IPS DF 4.7 (cell line): ENCODE measurements around the gene SEMA4D.

Source experiments
- DNase-seq: peaks from one replicate; pipeline ENCODE4 v3.0.0-alpha.2; 2013; ENCODE audit warnings: low spot score; ENCODE audit errors: extremely low read depth

Gene SEMA4D, protein sequence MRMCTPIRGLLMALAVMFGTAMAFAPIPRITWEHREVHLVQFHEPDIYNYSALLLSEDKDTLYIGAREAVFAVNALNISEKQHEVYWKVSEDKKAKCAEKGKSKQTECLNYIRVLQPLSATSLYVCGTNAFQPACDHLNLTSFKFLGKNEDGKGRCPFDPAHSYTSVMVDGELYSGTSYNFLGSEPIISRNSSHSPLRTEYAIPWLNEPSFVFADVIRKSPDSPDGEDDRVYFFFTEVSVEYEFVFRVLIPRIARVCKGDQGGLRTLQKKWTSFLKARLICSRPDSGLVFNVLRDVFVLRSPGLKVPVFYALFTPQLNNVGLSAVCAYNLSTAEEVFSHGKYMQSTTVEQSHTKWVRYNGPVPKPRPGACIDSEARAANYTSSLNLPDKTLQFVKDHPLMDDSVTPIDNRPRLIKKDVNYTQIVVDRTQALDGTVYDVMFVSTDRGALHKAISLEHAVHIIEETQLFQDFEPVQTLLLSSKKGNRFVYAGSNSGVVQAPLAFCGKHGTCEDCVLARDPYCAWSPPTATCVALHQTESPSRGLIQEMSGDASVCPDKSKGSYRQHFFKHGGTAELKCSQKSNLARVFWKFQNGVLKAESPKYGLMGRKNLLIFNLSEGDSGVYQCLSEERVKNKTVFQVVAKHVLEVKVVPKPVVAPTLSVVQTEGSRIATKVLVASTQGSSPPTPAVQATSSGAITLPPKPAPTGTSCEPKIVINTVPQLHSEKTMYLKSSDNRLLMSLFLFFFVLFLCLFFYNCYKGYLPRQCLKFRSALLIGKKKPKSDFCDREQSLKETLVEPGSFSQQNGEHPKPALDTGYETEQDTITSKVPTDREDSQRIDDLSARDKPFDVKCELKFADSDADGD

DNA sequence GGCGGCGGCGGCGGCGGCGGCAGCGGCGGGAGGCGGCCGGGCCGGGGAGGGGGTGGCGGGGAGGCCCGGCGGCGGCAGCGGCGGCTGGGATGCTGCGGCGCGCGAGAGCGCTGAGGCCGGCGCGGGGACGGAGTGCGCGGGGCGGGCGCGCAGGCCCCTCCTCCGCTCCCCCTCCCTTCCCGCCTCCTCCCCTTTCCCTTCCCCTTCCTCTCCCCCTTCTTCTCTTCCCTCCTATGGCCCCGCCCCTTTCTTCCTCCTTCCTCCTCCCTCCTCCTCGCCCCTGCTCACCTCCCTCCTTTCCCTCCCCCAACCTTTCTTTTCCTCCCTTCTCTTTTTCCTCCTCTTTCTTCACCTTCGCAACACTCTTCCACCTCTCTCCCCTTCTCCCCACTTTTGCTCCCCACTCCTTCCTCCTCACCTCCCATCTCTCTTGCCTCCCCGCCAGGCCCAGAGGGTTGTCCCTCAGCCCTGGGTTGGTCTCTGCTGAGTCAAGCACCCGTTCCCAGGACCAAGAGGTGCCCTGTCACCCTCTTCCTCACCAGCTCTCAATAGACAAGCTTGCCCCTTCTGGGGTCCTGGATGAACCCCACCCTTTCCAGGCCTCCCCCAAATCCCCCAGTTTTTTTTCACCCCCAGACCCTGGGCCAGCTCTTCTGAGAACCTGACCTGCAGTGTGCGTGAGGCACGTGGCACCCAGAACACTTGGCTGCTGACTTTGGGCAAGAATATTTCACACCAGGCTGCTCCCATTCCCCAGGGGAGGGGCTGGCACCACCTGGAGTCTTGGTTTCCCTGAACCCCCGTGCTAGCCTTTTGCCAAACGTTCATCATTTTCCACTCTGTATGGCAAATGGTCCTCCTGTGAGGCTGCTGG, at the start of gene SEMA4D:
Gene SEMA4D, minus strand, starts transcription at position 136 of the 874 bp plus-strand sequence. CDS start 92,657 bp downstream, outside the sequence.
- DNase-seq: peak; percentile 58

DNA sequence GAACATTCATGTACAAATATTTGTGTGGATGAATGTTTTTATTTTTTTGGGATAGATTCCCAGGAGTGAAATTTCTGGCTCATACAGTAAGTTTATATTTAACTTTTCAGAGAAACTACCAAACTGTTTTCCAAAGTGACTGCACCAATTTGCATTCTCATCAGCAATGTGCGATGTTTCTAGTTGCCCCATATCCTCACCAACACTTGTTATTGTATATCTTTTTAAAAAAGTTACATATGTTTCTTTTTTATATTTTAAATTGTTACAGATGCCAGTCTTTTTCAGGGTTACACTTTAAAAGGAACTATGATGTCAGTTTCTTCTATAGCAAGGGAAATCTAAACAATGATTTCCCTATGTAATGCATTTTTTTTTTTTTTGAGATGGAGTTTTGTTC, 49.1 kb upstream of the SEMA4D start:
- DNase-seq: no peak

DNA sequence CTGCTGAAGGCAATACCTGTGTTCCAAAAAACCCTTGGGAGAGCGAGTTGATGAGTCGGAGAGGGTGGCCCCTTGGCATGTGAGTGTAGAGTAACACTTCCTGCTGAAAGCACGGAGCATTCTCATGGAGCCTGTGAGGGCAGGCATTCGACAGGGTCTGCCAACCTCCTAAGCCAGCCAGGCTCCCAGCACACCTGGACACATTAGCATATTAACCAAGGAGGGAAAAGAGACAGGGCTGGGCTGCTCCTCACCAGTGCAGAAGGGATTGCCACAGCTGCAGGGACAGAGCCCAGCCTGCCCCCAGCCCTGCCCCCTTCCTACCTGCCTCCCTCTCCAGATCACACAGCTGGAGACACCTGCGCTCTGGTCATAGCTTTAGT, 46.4 kb upstream of the SEMA4D start:
- no peak for DNase-seq

DNA sequence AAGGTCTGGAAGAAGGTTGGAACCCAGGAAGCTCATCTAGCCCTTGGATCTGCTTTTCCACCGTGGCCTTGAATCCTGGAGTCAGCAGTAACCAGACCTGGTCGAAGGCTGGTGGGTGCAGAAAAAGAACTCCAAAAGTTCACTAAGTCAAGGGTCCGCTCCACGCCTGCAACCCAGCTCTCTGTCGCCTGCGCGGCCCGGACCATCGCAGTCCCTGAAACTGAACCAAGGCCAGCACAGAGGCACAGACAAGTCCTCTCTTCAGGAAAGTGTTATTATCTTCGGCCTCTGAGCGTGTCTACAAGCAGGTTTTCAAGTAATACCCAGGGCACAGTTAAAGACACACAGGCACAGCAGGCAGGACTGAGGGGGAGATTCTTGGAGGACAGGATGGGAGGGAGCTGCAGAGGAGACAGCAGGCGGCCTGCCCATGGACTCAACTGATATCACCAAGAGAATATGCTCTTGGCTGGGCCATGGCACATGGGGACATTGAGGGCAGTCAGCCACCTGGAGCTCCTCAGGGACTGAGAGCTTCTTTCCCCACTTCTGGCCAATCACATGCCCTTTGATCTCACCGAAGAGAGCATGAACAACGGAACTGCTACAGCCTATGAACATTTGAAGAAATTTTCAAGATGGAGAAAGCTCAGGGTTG, 45.8 kb upstream of the SEMA4D start:
- no peak for DNase-seq

DNA sequence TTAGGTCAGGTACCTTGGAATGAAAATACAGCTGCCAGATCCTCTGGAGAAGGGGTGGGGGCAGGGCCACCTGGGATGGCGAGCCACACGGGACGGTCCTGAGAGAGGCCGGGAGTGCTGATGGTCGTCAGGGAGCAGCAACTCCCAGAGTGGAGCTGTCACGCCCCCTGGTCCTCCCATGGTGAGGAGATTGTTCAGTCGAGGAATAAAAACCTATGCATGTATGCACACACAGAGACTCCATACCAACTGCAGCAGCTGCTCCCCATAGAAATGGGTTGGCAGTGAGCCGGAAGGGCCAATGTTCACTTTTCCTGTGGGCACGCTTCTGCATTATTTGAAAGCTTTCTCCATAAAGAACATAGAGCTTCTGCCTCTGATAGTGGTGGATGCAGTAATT, 45.2 kb upstream of the SEMA4D start:
- no peak for DNase-seq

DNA sequence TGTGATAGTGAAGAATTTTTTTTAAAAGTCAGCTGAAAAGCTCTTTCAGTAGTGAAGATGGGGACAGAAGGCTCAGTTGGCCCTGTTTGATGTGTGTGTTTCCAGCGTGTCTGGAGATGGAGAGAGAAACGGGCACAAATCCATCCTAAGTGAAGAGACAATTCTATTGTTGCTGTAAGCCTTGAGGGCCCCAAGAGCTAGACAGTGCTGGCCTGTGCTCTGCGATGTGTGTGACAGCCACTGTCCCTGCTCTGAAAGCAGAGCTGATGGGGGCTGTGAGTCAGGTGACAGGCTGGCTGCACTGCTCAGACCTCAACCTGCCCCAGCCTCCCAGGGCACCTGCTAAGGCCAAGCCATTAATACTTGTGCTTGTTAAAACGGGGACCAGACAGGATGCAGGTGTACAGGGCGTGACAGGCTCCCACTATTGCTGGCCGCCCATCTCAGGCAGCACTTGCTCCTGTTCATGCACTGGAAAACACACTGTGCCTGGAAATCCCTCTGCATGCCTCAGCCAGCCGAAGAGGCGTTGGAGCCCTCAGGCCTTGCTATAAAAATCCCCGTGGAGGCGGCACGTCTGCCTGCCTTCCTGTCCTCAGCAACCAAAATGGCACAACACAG, 44.6 kb upstream of the SEMA4D start:
- no peak for DNase-seq

DNA sequence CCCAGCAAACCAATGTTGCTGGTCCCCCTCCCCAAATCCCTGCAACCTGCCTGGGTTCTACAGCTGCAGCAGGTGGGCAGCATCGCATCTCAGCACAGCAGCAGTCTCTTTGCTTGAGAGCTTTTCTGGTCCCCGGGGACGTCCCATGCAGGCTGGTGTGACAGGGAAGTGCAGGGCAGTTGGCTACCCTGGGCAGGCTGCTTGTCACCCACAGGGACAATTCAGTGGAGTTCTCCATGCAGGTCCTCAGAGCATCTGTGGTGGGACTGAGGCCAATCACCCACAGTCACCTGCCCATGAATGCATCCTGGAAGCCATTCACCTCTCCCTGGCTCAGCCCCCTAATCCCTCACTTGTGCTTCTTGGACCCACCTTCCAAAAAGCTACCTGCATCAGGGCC, 43.9 kb upstream of the SEMA4D start:
- DNase-seq: no peak

DNA sequence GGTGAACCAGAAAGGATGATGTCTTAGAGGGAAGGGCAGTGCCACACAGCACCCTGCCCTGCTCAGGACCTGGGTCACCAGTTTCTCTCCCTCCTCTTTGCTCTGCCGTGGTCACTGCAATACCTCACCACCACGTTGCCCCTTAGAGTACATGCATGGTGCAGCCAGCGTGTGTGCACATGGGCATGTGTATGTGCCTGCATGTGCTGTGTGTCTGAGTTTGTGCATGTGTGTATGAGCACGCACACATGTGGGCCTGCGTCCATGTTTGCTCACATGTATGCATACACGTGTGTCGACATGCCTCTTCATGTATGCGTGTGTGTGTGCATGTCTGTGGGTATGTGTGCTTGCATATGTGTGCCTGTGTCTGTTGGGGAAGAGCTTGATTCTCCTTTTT, 41.5 kb upstream of the SEMA4D start:
- DNase-seq: no peak

DNA sequence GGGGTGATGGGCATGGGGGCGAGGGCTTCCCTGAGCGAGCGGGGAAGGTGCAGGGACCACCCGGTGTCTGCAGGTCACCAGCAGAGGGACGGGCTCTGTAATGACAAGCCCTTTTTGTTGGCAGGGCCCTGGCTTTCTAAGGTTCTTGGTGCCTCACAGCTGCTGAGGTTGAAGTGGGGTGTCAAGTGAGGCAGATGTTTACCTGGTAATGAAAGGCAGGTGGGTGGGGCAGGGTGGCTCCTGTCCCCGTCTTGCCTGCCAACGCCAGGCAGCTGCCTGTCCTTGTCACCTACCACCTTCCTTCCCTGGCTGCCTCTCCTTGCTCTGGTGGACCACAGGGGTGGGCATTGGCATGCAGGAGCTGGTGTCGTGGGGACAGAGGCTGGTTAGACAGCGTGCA, 41.0 kb upstream of the SEMA4D start:
- no peak for DNase-seq

DNA sequence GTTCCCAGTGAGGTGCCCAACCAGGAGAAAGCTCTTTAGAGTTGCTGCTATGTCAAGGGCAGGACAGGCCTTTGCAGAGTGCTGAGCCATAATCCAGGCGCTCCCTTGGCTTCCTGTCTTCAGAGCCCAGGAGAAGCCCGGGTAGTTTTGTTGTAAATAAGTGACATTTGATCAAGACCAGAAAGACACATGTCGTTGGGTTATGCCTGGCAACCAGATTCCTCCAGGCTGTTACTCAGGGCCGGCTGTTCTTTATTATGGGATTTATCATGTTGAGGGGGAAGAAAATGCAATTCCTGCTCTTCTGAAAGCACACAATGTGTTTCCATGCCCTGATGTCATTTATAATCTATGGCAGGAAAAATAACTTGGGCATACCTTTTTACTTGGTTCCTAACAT, 39.3 kb upstream of the SEMA4D start:
- no peak for DNase-seq

DNA sequence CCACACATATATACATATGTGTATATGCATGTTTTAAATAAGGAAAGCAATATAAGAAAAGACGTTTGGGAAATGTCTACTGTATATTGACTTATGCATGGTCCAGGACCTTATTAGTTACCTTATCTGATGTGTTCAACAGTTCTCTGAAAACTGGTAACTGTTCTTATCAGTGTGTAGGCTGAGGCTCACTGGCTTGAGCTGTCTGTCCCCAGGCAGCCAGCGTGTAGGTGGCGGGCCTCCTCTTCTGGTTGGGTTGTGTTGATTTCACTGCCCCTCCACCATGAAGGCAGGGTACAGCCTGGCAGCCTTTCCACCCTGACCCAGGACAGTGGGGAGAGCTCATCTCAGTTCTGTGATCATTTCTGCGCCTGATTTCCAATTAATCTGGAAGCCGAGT, 38.7 kb upstream of the SEMA4D start:
- DNase-seq: no peak

DNA sequence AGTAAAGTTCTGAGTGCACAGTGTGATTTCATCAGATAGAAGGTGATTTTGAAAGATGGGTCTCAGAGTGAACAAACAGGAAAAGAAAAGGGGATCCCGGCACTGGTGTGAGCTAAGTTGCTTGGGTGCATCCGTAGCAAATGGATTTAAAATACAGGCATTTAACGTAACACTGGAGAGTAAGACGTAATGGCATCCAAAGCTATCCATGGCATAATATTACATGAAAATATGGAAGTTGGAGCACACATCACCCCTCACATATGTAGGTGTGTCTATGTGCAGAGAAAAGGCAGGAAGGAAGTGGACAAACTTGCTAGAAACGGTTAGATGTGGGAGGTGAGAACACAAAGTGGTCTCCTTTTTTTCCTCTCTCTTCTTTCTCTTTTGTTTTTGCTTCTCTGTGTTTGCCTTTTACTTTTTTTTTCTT, 38.2 kb upstream of the SEMA4D start:
- DNase-seq: no peak

DNA sequence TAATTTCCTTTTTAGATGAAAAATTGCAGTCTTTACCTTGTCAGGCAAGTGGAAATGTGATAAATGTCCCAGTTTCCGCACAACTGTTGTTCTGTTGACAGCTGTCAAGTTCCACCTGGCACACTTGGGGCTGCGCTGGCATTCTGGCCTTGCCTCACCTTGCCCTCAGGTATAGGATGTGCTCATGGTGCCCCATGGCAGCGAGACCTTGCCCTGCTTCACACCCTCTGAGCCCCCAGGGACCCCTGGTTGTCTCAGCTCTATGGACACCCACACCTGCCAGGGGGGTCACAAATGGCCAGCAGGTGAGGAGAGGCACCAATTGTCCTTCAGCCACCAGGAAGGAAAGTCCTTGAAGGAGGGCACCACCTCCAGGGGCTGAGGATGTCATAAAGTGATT, 37.5 kb upstream of the SEMA4D start:
- DNase-seq: no peak

DNA sequence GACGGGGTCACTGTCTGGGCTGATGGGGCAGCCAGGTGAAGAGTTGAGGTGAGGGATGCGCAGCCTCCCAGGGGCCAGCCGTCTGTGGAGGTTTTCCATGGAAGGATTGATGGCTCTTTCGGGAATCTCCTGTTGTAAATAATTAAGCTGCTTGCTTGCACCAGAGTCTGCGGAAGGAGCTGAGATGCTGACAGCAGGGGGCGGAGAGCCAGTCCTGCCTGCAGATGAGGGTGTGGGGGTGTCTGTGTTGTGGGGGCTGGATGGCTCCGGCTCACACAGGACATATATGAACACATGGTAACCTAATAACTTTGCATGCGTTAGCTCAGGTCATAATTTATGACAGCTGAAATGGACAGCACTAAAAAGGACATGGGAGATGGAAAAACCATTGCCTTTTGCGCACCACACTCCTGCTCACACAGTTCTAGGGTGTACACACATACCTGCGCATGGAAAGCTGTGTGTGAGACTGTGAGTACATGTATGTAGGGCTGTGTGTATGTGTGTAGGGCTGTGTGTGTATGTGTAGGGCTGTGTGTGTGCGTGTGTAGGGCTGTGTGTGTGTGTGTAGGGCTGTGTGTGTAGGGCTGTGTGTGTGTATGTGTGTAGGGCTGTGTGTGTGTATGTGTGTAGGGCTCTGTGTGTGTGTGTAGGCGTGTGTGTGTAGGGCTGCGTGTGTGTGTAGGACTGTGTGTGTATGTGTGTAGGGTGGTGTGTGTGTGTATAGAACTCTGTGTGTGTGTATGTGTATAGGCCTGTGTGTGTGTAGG, 36.8 kb upstream of the SEMA4D start:
- DNase-seq: no peak

DNA sequence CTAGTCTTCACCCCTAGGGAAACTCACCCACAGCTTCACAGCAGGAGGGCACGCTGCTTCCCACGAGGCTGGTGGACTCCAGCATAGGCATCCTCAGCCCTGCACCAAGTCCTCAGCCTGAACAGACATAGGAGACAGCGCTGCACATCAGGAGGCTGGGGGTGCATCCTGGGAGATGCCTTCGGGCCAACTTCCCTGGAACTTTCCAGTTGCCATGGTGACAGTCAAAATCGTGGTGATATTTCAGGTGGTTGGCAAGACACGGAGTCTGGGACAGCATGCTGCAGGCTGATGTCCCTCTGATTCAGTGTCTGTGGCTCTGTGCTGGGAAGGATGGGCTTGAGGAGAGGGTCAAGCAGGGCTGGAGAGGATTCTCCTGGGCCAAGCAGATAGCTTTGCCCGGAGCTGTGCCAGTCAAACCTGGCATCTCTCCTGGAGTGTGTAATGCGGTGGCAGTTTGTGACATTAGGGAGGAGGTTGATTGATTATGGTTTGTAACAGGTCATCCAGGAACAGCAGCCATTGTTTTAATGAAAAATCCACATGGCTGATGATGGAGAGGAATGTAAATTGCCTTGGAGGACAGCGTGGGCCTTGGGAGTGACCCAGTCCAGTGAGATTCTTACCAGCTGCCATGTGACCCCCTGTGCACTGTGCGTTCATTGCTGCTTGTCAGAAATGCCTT, 35.6 kb upstream of the SEMA4D start:
- DNase-seq: no peak

DNA sequence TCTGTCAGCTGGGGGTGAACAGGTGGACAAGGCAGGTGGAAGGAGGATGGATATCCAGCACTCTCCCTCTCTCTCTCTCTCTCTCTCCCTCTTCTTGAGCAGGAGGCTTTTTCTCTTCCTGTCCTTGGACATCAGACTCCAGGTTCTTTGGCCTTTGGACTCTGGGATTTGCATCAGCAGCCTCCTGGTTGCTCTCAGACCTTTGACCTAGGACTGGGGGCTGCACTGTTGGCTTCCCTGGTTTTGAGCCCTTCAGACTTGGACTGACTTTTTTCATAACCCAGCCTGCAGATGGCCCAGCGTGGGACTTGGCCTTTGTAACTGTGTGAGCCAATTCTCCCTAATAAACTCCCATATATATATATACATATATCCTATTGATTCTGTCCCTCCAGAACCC, 35.0 kb upstream of the SEMA4D start:
- DNase-seq: no peak

DNA sequence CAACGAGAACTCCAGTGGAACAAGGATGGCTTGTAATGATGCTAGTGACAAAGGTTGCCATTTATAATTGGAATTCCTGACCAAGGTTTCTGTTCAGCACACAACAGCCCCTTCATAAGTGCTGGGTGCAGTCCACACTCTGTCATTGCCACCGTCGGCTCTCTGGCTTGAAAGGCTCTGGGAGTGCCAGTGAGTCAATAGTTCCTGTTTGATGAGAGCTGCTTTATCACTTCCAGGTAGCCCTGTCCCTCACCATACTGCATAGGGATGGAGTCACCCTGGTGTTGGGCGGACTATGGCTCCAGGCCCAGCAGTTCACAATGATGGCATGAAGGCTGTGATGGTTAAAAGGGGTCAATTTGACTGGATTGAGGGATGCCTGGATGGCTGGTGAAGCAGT, 34.6 kb upstream of the SEMA4D start:
- no peak for DNase-seq

DNA sequence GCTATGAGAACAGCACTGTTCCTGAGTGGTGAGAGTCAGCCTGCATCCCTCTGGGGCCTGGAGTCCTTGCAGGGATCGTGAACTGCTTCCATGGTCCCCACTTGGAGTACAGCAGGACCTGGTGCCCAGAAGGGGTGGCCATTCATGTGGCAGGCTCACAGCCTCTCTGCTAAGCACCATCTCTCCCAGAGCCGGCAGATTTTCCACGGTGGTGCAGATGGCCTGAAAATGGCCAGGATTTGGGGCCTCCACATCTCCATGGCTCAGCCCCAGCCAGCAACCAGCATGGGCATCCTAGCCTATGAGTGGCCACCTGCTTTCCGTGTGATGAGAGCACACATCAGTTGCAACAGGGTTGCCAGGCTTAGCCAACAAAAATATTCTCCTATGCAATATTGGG, 33.9 kb upstream of the SEMA4D start:
- DNase-seq: no peak

DNA sequence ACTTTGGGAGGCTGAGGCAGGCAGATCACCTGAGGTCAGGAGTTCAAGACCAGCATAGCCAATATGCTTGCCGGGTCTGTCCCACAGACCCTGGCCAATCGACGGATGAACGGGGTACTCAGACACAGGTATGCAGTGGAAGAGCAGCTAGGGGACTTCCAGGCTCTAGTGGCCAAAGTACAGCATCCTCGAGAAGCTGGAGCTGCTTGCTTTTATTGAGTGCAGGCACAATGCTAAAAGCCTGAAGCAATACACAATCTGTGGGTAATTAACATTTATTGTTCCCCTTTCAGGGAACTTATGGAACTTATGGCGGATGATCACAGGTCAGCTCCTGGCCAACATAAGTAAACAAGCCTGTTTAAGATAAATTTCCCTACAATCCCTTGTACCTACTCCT, 32.8 kb upstream of the SEMA4D start:
- no peak for DNase-seq
